KMS-11 (cell line): Measurements from ENCODE around the gene ZDHHC8.

Experiments
- H2AFZ ChIP-seq: fragments of 200-600 bp; sonication (generic); 2 replicates; pipeline ENCODE4 v1.6.1; 2016; ENCODE audit warnings: antibody characterized with exemption, mixed run types, low read depth
- H3K27ac ChIP-seq: fragments of 200-600 bp; sonication (generic); 2 replicates; pipeline ENCODE4 v1.6.1; 2016; ENCODE audit warnings: mild to moderate bottlenecking, mixed run types
- H3K27me3 ChIP-seq: fragments of 200-600 bp; sonication (generic); 2 replicates; pipeline ENCODE4 v1.6.1; 2017; ENCODE audit warnings: mild to moderate bottlenecking, low read depth, mixed run types, moderate library complexity; ENCODE audit not compliant: insufficient read depth
- H3K36me3 ChIP-seq: fragments of 200-600 bp; sonication (generic); 2 replicates; pipeline ENCODE4 v1.6.1; 2017; ENCODE audit warnings: mild to moderate bottlenecking, mixed run types; ENCODE audit not compliant: insufficient read depth
- H3K4me1 ChIP-seq: fragments of 200-600 bp; sonication (generic); 2 replicates; pipeline ENCODE4 v1.6.1; 2016; ENCODE audit warnings: mild to moderate bottlenecking, low read depth, mixed run types; ENCODE audit not compliant: poor library complexity, severe bottlenecking
- H3K4me2 ChIP-seq: fragments of 200-600 bp; sonication (generic); 2 replicates; pipeline ENCODE4 v1.7.0; 2016; ENCODE audit warnings: mild to moderate bottlenecking, mixed run types
- H3K4me3 ChIP-seq: fragments of 200-600 bp; sonication (generic); IDR thresholded peaks from 2 replicates; pipeline ENCODE4 v1.6.1; 2017; ENCODE audit warnings: low read depth, low read length, mixed read lengths; ENCODE audit not compliant: insufficient read depth
- H3K79me2 ChIP-seq: fragments of 200-600 bp; sonication (generic); 2 replicates; pipeline ENCODE4 v1.6.1; 2016; ENCODE audit warnings: low read depth, mixed run types; ENCODE audit not compliant: insufficient read depth
- H3K9ac ChIP-seq: fragments of 200-600 bp; sonication (generic); 2 replicates; pipeline ENCODE4 v1.6.1; 2016; ENCODE audit warnings: mild to moderate bottlenecking, mixed run types
- H4K20me1 ChIP-seq: fragments of 200-600 bp; sonication (generic); 2 replicates; pipeline ENCODE4 v1.6.1; 2016; ENCODE audit warnings: mild to moderate bottlenecking, mixed run types; ENCODE audit not compliant: insufficient read depth
- CTCF ChIP-seq: fragments of 200-600 bp; sonication (generic); conservative IDR thresholded peaks from 2 replicates; pipeline ENCODE4 v1.6.1; 2017; ENCODE audit warnings: low read depth, mild to moderate bottlenecking, antibody characterized with exemption, low read length, moderate library complexity, mixed read lengths

The ZDHHC8 gene

GRCh38 chr22:20180245-20180630, 48.6 kb downstream of the ZDHHC8 start:
- H3K9ac ChIP-seq = no peak overlapping the region
- no peak overlapping the region for H3K4me3 ChIP-seq
- H3K79me2 ChIP-seq = no peaks in the 10 kb centered on the region
- no peaks in the 10 kb centered on the region for H4K20me1 ChIP-seq
- no peak overlapping the region for H3K4me2 ChIP-seq
- no peak overlapping the region for H2AFZ ChIP-seq
- TF ChIP-seq CTCF = no peak
- peaks cover 93% of the 10 kb centered on the region for H3K27me3 ChIP-seq
- no peaks in the 10 kb centered on the region for H3K36me3 ChIP-seq
- H3K4me1 ChIP-seq = no peaks in the 10 kb centered on the region
- H3K27ac ChIP-seq = no peak overlapping the region

GRCh38 chr22:20180640-20181039, 49.0 kb downstream of the ZDHHC8 start:
- no peak overlapping the region for H2AFZ ChIP-seq
- H3K4me2 ChIP-seq = no peak overlapping the region
- no peaks in the 10 kb centered on the region for H4K20me1 ChIP-seq
- H3K36me3 ChIP-seq = no peaks in the 10 kb centered on the region
- TF ChIP-seq CTCF = no peak
- no peaks in the 10 kb centered on the region for H3K79me2 ChIP-seq
- no peak overlapping the region for H3K27ac ChIP-seq
- H3K27me3 ChIP-seq = peaks cover 93% of the 10 kb centered on the region
- H3K4me3 ChIP-seq = no peak overlapping the region
- H3K4me1 ChIP-seq = no peaks in the 10 kb centered on the region
- H3K9ac ChIP-seq = no peak overlapping the region

GRCh38 chr22:20181194-20181883, 49.7 kb downstream of the ZDHHC8 start:
- Histone ChIP-seq H3K4me1 (no peaks in the 10 kb centered on the region), H3K79me2 (no peaks in the 10 kb centered on the region), H2AFZ (no peak overlapping the region), H3K36me3 (no peaks in the 10 kb centered on the region), H3K4me2 (no peak overlapping the region), H4K20me1 (no peaks in the 10 kb centered on the region), H3K27me3 (peaks cover 91% of the 10 kb centered on the region), H3K4me3 (no peak overlapping the region), H3K27ac (no peak overlapping the region), H3K9ac (no peak overlapping the region)
- TF ChIP-seq CTCF = no peak

GRCh38 chr22:20181884-20182236, 50.3 kb downstream of the ZDHHC8 start:
- no peak overlapping the region for H3K9ac ChIP-seq
- H2AFZ ChIP-seq = no peak overlapping the region
- peaks cover 92% of the 10 kb centered on the region for H3K27me3 ChIP-seq
- no peak overlapping the region for H3K4me3 ChIP-seq
- H3K79me2 ChIP-seq = no peaks in the 10 kb centered on the region
- H3K4me1 ChIP-seq = no peaks in the 10 kb centered on the region
- no peaks in the 10 kb centered on the region for H4K20me1 ChIP-seq
- no peak overlapping the region for H3K27ac ChIP-seq
- TF ChIP-seq CTCF = no peak
- no peak overlapping the region for H3K4me2 ChIP-seq
- no peaks in the 10 kb centered on the region for H3K36me3 ChIP-seq
